GM12875 (cell line): ENCODE results near the gene E2F4.

Experiments
- H3K4me3 ChIP-seq: one replicate; pipeline ENCODE4 v1.5.1; 2011; ENCODE audit warnings: low read depth, low read length, control low read depth
- TF ChIP-seq, protein P1 (sequence below): IDR thresholded peaks from 2 replicates; pipeline ENCODE4 v1.5.1; 2011; ENCODE audit warnings: low read depth, mild to moderate bottlenecking, control low read depth, inconsistent platforms, low read length, moderate library complexity, borderline replicate concordance; ENCODE audit not compliant: insufficient read depth

Gene E2F4

DNA sequence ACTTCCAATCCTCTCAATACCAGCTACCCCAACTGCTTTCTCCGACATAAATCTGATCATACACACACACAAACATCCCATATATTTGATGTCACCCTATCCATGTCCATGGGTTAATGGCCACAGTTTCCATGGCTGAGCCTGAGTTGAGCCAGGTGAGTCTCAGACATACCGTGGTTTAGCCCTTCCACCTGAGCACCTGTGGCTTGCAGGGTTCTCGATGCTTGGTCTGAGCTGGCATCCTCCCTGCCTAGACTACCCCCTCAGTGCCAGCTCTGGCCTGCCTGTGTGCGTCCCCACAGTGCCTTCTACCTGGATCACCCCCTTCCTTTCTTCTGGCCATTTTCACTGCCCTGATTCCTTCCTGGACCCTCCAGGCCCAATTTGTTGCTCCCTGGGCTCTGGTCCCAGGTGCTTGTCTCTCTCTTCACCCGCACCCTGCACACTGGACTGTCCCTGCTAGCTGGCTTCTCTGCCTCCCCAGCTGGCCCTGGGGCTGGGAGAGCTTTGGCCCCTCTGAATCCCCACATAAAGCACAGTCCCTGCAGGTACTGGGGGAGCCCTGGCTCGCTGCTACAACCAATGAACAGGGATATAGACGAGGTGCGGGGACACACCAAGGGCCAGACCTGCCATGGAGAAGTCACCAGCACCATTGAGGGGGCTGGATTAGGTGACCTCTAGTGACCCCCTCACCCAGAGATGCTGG lies 14.3 kb downstream of the E2F4 start:
- TF ChIP-seq, protein P1, sequence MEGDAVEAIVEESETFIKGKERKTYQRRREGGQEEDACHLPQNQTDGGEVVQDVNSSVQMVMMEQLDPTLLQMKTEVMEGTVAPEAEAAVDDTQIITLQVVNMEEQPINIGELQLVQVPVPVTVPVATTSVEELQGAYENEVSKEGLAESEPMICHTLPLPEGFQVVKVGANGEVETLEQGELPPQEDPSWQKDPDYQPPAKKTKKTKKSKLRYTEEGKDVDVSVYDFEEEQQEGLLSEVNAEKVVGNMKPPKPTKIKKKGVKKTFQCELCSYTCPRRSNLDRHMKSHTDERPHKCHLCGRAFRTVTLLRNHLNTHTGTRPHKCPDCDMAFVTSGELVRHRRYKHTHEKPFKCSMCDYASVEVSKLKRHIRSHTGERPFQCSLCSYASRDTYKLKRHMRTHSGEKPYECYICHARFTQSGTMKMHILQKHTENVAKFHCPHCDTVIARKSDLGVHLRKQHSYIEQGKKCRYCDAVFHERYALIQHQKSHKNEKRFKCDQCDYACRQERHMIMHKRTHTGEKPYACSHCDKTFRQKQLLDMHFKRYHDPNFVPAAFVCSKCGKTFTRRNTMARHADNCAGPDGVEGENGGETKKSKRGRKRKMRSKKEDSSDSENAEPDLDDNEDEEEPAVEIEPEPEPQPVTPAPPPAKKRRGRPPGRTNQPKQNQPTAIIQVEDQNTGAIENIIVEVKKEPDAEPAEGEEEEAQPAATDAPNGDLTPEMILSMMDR = no peak
- no peak overlapping the region for H3K4me3 ChIP-seq

DNA sequence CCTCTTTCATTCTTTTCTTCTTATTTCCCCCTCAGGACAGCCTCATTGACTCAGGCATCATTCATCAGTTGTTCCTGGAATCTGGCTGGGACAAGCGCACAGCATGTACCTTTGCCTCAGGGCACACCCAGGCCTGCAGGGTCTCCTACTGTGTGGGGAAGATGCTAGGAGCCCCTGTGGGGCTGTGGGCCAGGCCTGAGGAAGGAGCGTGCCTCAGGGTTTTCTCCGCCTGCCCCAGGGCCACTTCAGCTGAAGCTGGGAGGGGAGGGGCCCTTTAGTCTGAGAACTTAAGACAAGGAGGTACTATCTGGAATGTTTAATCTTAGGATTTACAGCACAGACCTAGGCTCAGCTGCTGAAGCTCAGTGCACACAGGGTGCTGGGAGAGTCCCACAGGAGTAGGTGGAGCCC lies 14.9 kb downstream of the E2F4 start:
- H3K4me3 ChIP-seq = no peak overlapping the region
- TF ChIP-seq, protein P1 = no peak

DNA sequence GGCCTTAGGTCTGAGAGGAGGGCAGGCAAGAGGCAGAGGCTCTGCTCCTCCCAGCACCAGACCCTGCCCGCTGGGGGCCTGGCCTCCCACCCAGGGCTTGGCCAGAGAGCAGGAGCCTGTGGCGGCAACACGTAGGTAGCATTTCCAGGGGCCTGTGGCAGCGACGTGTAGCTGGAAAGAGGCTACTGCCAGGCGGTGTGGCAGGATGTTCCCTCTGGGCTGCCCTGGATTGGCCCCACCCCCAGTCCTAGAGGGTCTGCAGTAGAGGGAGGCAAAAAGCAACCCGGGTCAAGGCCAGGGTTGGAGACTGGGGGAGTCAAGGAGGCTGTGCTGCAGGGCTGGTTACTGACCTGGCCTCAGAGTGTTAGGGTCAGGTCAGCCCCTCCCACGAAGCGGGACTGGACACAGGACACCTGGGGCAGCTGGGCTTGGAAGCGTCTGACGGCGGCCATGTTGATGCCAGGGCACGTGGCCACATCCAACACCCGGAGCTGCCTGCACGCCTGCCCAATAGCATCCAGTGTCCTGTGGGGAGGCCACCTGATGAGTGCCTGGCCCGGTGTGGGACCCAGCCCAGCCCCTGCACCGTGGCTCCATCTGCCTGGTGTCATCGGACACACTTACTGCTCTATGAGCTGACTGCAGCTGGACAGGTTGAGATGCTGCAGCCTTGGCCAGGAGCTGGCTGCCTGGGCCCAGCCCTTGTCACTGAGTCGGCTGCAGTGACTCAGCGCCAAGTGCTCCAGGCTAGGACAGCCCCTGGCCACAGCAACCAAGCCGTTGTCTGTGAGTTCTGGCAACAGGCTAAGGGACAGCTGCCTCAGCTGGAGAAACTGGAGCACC lies 15.5 kb downstream of the E2F4 start:
- H3K4me3 ChIP-seq = no peak overlapping the region
- TF ChIP-seq, protein P1 = no peak

DNA sequence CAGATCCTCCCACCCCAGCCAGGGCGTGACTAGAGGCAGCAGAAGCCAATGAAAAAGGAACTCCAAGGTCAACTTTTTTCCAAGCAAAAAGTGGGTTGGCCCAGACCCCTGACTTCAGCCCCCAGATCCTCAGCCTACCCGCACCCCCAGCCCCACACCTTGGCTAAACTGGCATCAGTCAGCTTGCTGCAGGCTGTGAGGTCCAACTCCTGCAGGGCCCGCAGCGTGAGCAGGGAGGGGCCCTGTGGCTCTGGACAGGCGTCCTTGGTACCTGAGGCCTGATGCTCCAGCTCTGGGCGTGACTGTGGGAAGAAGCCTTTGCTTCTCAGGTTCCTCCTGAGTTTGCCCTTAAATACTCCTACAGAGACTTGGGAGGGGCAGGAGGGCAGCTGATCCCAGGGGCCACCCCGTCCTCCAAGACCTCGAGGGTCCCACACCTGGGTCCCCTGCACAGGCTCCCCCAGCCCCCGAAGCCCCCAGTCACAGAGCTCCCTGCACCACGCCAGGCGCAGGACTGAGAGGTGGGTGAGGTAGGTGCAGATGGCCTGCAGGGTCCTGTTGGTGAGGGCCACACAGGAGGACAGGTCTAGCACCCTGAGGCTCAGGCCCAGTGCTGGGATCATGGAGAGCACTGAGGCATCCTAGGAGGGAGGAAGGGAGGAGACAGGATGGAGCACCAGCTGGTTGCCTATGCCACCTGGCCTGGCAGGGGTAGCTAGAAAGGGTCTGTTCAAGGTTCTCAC lies 16.4 kb downstream of the E2F4 start:
- H3K4me3 ChIP-seq = no peak overlapping the region
- TF ChIP-seq, protein P1 = no peak

DNA sequence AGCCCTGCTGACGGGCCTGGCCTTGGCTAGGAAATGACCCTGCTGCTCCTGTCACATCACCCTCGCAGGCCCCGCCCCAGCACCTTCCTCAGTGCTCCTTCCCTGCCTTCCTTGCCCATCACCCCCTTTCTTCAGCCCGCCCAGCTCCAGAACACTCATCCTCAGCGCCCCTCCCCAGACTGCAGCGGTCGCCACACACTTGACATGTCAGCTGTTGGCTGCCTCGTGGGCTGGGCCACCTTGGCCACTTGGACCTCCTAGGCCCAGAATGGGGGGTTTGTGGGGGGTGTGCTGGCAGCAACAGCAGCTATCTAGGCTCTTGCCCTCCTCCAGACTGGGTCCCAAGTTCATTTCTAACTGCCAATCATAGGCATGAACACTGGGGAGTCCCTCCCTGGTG lies 17.6 kb downstream of the E2F4 start:
- TF ChIP-seq, protein P1 = no peak

DNA sequence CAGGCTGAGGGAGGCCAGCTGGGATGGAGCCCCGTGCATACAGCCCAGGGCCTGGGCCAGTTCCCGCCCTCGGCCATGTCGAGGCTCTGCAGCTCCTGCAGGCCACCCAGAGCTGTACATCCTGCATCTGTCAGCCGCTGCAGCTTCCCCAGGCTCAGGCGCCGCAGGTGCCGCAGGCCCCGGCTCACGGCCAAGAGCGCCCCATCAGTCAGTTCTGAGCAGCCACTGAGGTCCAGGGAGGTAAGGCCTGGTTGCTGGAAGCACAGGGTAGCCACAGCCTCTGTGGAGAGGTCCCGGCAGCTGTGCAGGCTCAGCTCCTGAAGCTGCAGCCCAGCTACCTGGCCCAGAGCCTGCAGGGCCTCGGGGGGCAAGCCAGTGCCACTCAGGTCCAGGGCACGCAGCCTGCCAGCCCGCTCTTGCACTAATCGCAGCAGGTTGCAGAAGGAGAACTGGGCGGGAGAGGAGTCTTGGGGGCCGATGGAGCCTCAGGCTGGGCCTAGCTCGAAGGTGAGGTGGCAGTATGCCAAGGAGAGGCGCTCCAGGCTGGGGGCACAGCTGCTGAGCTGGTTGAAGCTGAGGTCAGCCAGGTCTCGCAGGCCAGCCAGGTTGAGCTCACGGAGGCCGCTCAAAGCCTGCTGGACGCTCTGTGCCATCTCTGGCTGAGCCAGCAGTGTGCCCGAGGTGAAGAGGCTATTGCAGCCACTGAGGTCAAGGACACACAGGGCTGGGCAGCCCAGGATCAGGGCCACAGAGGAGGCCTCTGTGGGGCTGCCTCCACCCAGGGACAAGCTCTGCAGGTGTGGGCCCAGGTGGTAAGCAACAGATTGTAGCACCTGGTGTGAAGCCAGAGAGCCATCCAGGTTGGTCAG lies 18.3 kb downstream of the E2F4 start:
- H3K4me3 ChIP-seq = no peak overlapping the region
- TF ChIP-seq, protein P1 = no peak

More for the DNA sequence above, 17.6 kb downstream of the E2F4 start:
- H3K4me3 ChIP-seq = no peak overlapping the region
